A549 treated with dexamethasone at 1 μM for 4 hours (cell line): ENCODE data around the gene MAT2B. TPM values are rescaled to one million over a fixed set of nuclear protein-coding genes. Genes with fewer than 3 reads are reported as not detected.

ENCODE experiments used
- total RNA-seq: library from RNA; stranded (reverse); fragments of 200-300 nt; extraction: Qiagen RNA extraction; gene quantifications from 5 replicates; pipeline ENCODE4 v1.2.3, GENCODE V29; 2022

Gene MAT2B
- 37.4 to 45.1 TPM (median 41.0 TPM) in 5 replicates for total RNA-seq

DNA sequence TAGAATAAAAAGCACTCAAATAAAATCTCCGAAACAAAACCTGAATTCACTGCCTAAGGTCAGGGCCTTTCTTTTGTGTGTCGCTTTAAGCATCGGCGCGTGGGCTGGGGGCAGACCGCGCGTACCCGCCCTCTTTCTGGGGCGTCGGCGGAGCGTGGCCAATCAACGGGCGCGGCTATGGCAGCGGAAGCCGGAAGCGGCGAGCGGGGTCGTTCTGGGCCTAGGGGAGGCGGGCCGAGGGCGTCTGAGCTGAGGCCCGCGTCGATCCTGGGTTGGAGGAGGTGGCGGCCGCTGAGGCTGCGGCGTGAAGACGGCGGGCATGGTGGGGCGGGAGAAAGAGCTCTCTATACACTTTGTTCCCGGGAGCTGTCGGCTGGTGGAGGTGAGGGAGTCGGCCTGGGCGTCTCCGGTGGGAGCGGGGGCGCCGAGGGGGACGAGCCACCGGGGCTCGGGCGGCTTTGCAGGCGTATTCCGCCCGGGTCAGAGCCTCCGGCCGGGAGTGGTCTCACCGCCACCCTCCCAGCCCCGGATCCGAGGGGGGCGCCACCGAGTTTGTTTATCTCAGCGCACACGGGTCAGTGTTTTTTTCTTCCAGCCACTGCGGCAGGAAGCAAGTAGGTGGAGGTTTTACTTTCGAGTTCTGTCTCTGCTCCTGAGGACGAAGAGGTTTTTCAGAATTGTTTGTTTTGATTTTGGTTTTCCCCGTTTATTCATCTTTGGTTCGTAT lies at the start of gene MAT2B:
MAT2B (plus strand) TSS at position 252 of the 727 bp plus-strand sequence; CDS start at position 320, 68 bp downstream.

DNA sequence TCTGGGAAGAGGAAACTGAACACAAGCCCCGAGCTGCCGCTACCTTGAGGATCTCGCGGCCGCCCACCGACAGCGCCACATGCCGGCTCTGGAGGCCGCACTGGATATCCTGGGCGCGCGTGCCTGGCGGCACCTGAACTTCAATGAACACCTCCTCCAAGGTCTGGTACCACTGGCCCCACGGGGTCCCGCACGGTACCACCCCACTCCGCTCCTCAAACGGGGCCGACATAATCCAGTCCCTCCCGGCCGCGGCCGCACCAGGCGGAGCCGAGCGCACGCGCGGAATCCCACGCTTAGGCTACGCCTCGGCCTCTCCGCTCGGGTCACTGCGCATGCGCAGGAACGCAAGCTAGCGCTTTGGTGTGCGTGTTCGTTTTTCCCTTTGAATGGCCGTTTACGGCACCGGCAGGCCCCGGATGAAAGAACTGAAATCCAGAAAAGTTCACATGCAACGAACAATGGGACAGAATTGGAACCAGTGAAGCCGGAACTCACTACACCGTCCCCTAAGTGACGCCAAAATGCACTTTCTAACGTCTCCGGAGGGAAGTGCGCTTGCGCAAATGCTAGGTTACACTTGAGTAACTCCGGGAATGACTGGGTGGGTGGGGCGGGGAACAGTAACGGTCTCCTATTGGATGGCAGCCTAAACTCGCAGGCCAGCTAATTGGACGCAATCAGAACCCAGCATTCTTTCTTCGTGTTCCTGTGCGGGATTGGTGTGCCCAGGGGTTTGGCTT lies 45.4 kb upstream of the MAT2B start, which contains the start of gene NUDCD2:
NUDCD2 (minus strand) TSS at position 284 of the 743 bp plus-strand sequence; CDS start at position 232, 52 bp downstream.

DNA sequence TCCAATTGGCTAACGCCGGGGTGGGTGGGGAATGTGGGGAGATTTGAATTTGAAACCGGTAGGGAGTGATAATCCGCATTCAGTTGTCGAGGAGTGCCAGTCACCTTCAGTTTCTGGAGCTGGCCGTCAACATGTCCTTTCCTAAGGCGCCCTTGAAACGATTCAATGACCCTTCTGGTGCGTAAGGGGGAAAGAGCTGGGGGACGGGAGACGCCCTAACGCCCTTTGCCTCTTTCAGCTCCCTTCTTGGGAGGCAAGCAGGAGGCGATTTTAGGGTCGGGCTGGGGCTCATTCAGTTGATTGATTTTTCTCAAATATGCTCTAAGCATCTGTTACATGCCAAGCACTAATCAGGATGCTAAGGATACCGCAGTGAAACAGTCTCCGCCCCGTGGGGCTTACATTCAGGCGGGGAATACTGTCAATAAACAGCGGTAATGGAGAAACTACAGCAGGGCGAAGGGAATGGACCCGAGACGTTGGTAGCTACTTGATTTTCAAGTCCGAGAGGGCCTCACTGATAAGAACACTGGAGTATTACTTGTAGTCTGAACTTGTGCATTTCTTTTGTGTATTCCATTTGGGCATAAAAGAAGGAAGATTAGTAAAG lies 44.8 kb upstream of the MAT2B start, which contains the start of gene HMMR:
HMMR (plus strand) TSS at position 71 of the 610 bp plus-strand sequence; CDS start at position 132, 61 bp downstream.

Other genes with a start within 250 kb of the MAT2B start
- 57.3 to 65.7 TPM (median 58.5 TPM) in 5 replicates for gene CCNG1, start 68.0 kb upstream of the MAT2B start, total RNA-seq
- gene NUDCD2, start 45.5 kb upstream of the MAT2B start, total RNA-seq: 30.8 to 33.3 TPM (median 31.9 TPM) in 5 replicates
- gene HMMR, start 45.0 kb upstream of the MAT2B start, total RNA-seq: 22.8 to 29.3 TPM (median 26.1 TPM) in 5 replicates